H9 (cell line): ENCODE measurements around the gene NAT16. TPM values are rescaled to one million over a fixed set of nuclear protein-coding genes. Genes with fewer than 3 reads are reported as not detected.

ENCODE experiments used
- DNase-seq: peaks from one replicate; pipeline ENCODE4 v3.0.0-alpha.2; 2017
- H2AFZ ChIP-seq: one replicate; pipeline ENCODE4 v1.6.1; 2013; ENCODE audit warnings: mild to moderate bottlenecking, low read length, control low read depth, moderate library complexity
- H2AK5ac ChIP-seq: 2 replicates; pipeline ENCODE4 v1.6.1; 2013; ENCODE audit warnings: low read length, control low read depth, mixed read lengths; ENCODE audit not compliant: insufficient read length
- H2BK120ac ChIP-seq: one replicate; pipeline ENCODE4 v1.6.1; 2013; ENCODE audit warnings: low read depth, mild to moderate bottlenecking, low read length, control low read depth, inconsistent platforms; ENCODE audit not compliant: poor library complexity, severe bottlenecking
- H2BK12ac ChIP-seq: 2 replicates; pipeline ENCODE4 v1.6.1; 2013; ENCODE audit warnings: low read length, control low read depth, mixed read lengths, low read depth; ENCODE audit not compliant: insufficient read length
- H2BK15ac ChIP-seq: 2 replicates; pipeline ENCODE4 v1.6.1; 2013; ENCODE audit warnings: low read depth, low read length, control low read depth
- H2BK20ac ChIP-seq: one replicate; pipeline ENCODE4 v1.6.1; 2013; ENCODE audit warnings: low read depth, mild to moderate bottlenecking, low read length, control low read depth, inconsistent platforms; ENCODE audit not compliant: poor library complexity, severe bottlenecking
- H2BK5ac ChIP-seq: 2 replicates; pipeline ENCODE4 v1.6.1; 2013; ENCODE audit warnings: low read length, control low read depth, mixed read lengths; ENCODE audit not compliant: insufficient read length
- H3K14ac ChIP-seq: 2 replicates; pipeline ENCODE4 v1.6.1; 2013; ENCODE audit warnings: low read length, control low read depth; ENCODE audit not compliant: insufficient read depth
- H3K18ac ChIP-seq: 2 replicates; pipeline ENCODE4 v1.6.1; 2013; ENCODE audit warnings: low read depth, mild to moderate bottlenecking, mixed read lengths, low read length, control low read depth; ENCODE audit not compliant: insufficient read length
- H3K23ac ChIP-seq: 2 replicates; pipeline ENCODE4 v1.6.1; 2013; ENCODE audit warnings: low read length, control low read depth, mixed read lengths, low read depth; ENCODE audit not compliant: insufficient read length
- H3K23me2 ChIP-seq: 2 replicates; pipeline ENCODE4 v1.6.1; 2013; ENCODE audit warnings: low read depth, mild to moderate bottlenecking, mixed read lengths, low read length, control low read depth; ENCODE audit not compliant: insufficient read length, poor library complexity, severe bottlenecking
- H3K27ac ChIP-seq: 2 replicates; pipeline ENCODE4 v1.5.1; 2013; ENCODE audit warnings: low read length, control low read depth, mixed read lengths, low read depth; ENCODE audit not compliant: insufficient read length
- H3K27me3 ChIP-seq: 2 replicates; pipeline ENCODE4 v1.6.1; 2013; ENCODE audit warnings: low read length, control low read depth, inconsistent platforms; ENCODE audit not compliant: insufficient read depth
- H3K4ac ChIP-seq: 2 replicates; pipeline ENCODE4 v1.6.1; 2013; ENCODE audit warnings: low read depth, mild to moderate bottlenecking, control low read depth, inconsistent platforms, low read length, moderate library complexity
- H3K4me1 ChIP-seq: 2 replicates; pipeline ENCODE4 v1.6.1; 2013; ENCODE audit warnings: low read length, control low read depth, inconsistent platforms; ENCODE audit not compliant: insufficient read depth
- H3K4me2 ChIP-seq: 2 replicates; pipeline ENCODE4 v1.6.1; 2013; ENCODE audit warnings: low read length, control low read depth, mixed read lengths; ENCODE audit not compliant: insufficient read length, insufficient read depth
- H3K56ac ChIP-seq: 2 replicates; pipeline ENCODE4 v1.6.1; 2013; ENCODE audit warnings: low read depth, mild to moderate bottlenecking, mixed read lengths, low read length, control low read depth; ENCODE audit not compliant: insufficient read length
- H3K79me1 ChIP-seq: 2 replicates; pipeline ENCODE4 v1.6.1; 2013; ENCODE audit warnings: low read depth, mild to moderate bottlenecking, moderate library complexity, low read length, control low read depth, inconsistent platforms; ENCODE audit not compliant: insufficient read depth, poor library complexity, severe bottlenecking
- H3K79me2 ChIP-seq: 2 replicates; pipeline ENCODE4 v1.6.1; 2013; ENCODE audit warnings: low read length, control low read depth, inconsistent platforms; ENCODE audit not compliant: insufficient read depth
- H3K9ac ChIP-seq: 2 replicates; pipeline ENCODE4 v1.6.1; 2013; ENCODE audit warnings: low read length, control low read depth, mixed read lengths; ENCODE audit not compliant: insufficient read length; ENCODE audit errors: extremely low read depth
- H3K9me3 ChIP-seq: one replicate; pipeline ENCODE4 v1.6.1; 2013; ENCODE audit warnings: low read depth, low read length, inconsistent platforms; ENCODE audit not compliant: control insufficient read depth
- H3T11ph ChIP-seq: one replicate; pipeline ENCODE4 v1.6.1; 2013; ENCODE audit warnings: mild to moderate bottlenecking, low read length, control low read depth, inconsistent platforms
- H4K20me1 ChIP-seq: one replicate; pipeline ENCODE4 v1.6.1; 2013; ENCODE audit not compliant: control insufficient read depth, insufficient read length, insufficient read depth
- H4K5ac ChIP-seq: 2 replicates; pipeline ENCODE4 v1.6.1; 2013; ENCODE audit warnings: low read depth, mild to moderate bottlenecking, mixed read lengths, low read length, control low read depth; ENCODE audit not compliant: insufficient read length
- H4K8ac ChIP-seq: replicated peaks from 2 replicates; pipeline ENCODE4 v1.6.1; 2013; ENCODE audit warnings: low read length, control low read depth, mixed read lengths, low read depth; ENCODE audit not compliant: insufficient read length
- H4K91ac ChIP-seq: 2 replicates; pipeline ENCODE4 v1.6.1; 2013; ENCODE audit warnings: low read depth, mild to moderate bottlenecking, moderate library complexity, mixed read lengths, low read length, control low read depth; ENCODE audit not compliant: insufficient read length
- H3K27ac Mint-ChIP-seq, 3 experiments: 2 replicates in 2 of 3; 3 replicates in 1 of 3; pipeline ENCODE4 v1.8.0; 2020 to 2021; ENCODE audit warnings: mixed read lengths in 3 of 3, mild to moderate bottlenecking in 1 of 3, moderate library complexity in 1 of 3
- H3K27me3 Mint-ChIP-seq: 2 replicates; pipeline ENCODE4 v1.8.0; 2021; ENCODE audit warnings: low read depth, mild to moderate bottlenecking, moderate library complexity, mixed read lengths
- H3K36me3 Mint-ChIP-seq, 3 experiments: 2 replicates in 2 of 3; 3 replicates in 1 of 3; pipeline ENCODE4 v1.8.0; 2020 to 2021; ENCODE audit warnings: low read depth in 3 of 3, mixed read lengths in 3 of 3; ENCODE audit not compliant: insufficient read depth in 1 of 3
- H3K4me1 Mint-ChIP-seq, 2 experiments: 2 replicates each; pipeline ENCODE4 v1.8.0; 2020; ENCODE audit warnings: mixed read lengths in 2 of 2
- H3K4me3 Mint-ChIP-seq, 2 experiments: 2 replicates in 1 of 2; 3 replicates in 1 of 2; pipeline ENCODE4 v1.8.0; 2020 to 2021; ENCODE audit warnings: mild to moderate bottlenecking in 2 of 2, mixed read lengths in 2 of 2, moderate library complexity in 1 of 2
- H3K9me3 Mint-ChIP-seq, 2 experiments: 2 replicates in 1 of 2; 3 replicates in 1 of 2; pipeline ENCODE4 v1.8.0; 2020; ENCODE audit warnings: mild to moderate bottlenecking in 2 of 2, mixed read lengths in 2 of 2, moderate library complexity in 1 of 2
- CTCF ChIP-seq: fragments of 200-600 bp; sonication (generic); conservative IDR thresholded peaks from 3 replicates; pipeline ENCODE4 v1.8.0; 2021; ENCODE audit warnings: antibody characterized with exemption, mild to moderate bottlenecking
- WGBS: extraction: QIAGEN DNeasy Blood & Tissue Kit; methylation state at CpG from one replicate; pipeline ENCODE4 v1.1.7; 2013; ENCODE audit warnings: missing lambda C conversion rate, low lambda C conversion rate, mixed read lengths; ENCODE audit not compliant: insufficient read length; ENCODE audit errors: extremely low coverage; 5-methylcytosine and 5-hydroxymethylcytosine counted together
- total RNA-seq: library from RNA; stranded (reverse); gene quantifications from 2 replicates; pipeline ENCODE4 v1.2.1, GENCODE V29; 2021

The NAT16 gene
- total RNA-seq, 1 experiment from 2014 or later = 0.50 TPM

GRCh38 chr7:101134399-101134980, 45.6 kb downstream of the NAT16 start:
- Histone ChIP-seq H3K23me2 (peaks cover 3% of the 10 kb centered on the region), H3K4me2 (no peak overlapping the region), H4K20me1 (no peaks in the 10 kb centered on the region), H3K9ac (no peak overlapping the region), H2AK5ac (no peak overlapping the region), H4K91ac (no peak overlapping the region), H2BK15ac (no peak overlapping the region), H3K18ac (no peak overlapping the region), H3K27me3 (no peaks in the 10 kb centered on the region), H2BK12ac (no peak overlapping the region), H3K79me1 (no peaks in the 10 kb centered on the region), H2BK120ac (no peak overlapping the region), H4K5ac (no peak overlapping the region), H2BK20ac (no peak overlapping the region), H3K9me3 (no peaks in the 10 kb centered on the region), H3K14ac (no peak overlapping the region), H3K27ac (no peak overlapping the region), H2AFZ (no peak overlapping the region), H3T11ph (no peak overlapping the region), H2BK5ac (no peak overlapping the region), H4K8ac (no peak overlapping the region), H3K23ac (no peak overlapping the region), H3K4ac (no peak overlapping the region), H3K56ac (no peak overlapping the region), H3K4me1 (no peaks in the 10 kb centered on the region), H3K79me2 (no peaks in the 10 kb centered on the region)
- peaks cover 29 to 36% of the 10 kb centered on the region in 2 experiments for H3K4me1 Mint-ChIP-seq
- no peaks in the 10 kb centered on the region; the same call in 1 of the 2 replicates for H3K27me3 Mint-ChIP-seq
- no peak for DNase-seq
- no CpG with 5 or more reads among the region's 6 CpGs for WGBS
- no peak for TF ChIP-seq CTCF
- no peaks in the 10 kb centered on the region for H3K9me3 Mint-ChIP-seq
- peak overlapping the region in 1 of 2 experiments; percentile 47; a peak in 3 of 5 replicates for H3K4me3 Mint-ChIP-seq
- H3K36me3 Mint-ChIP-seq = peaks cover 0 to 32% (median 0%) of the 10 kb centered on the region in 3 experiments; a peak in 2 of 7 replicates
- peak overlapping the region; percentile 74 to 91 (median 86); a peak in 6 of 7 replicates for H3K27ac Mint-ChIP-seq
